Measurements from ENCODE around the gene CFHR5. TPM values are rescaled to one million over a fixed set of nuclear protein-coding genes. Genes with fewer than 3 reads are reported as not detected.

CFHR5 gene
- total and polyA plus RNA-seq, 2 donors (not counting 3 experiments of a cell fraction or from before 2014, with no cell fraction given): not detected

DNA sequence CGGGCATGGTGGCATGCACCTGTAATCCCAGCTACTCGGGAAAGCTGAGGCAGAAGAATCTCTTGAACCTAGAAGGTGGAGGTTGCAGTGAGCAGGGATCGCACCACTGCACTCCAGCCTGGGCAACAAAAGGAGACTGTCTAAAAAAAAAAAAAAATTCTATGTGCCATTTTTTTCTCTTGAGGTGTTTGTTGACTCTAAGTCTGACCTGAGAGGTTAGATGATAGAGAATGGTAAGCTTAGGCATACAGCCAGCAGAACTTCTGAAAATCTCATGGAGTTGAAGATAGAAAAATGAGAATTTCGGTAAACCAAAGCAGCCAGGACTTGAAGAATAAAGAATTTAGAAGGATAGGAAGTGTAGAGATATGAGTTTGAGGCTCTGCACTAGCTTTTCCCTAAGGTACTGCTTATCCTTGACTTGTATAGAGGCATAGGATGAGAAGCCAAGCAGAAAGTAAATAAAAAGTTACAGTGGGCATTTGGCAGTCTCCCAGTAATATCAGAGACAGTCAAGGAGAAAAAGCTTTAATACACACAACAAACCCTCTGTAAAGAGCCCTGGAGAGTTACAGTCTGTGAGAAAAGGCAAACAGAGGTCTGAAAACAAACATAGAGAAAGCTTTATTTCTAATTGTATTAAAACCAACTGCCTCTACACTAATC, 65.5 kb downstream of the CFHR5 start:
- intact Hi-C loops (cut with micrococcal nuclease) (no loop called here), dilution Hi-C loops (cut with MboI; ENCODE audit: extremely low pct_ligation_motif_present, low sequenced_read_pairs) (no loop called here)
- FAIRE-seq (no peak), DNase-seq (ENCODE audit: low read depth, low spot score) (no peak)
- POLR2A ChIA-PET: no interaction called here
- Histone ChIP-seq H2AFZ (ENCODE audit: low read depth, low read length) (no peak overlapping the region), H3K27me3 (ENCODE audit: control insufficient read depth in 2 of 2, insufficient read depth in 2 of 2, low read length in 2 of 2) (no peaks in the 10 kb centered on the region), H3K27ac (ENCODE audit: insufficient read depth, low read depth, low read length) (no peak overlapping the region), H3K9me3 (replicated peaks; ENCODE audit: control insufficient read depth, insufficient read depth, low read length) (no peaks in the 10 kb centered on the region), H3K9me1 (replicated peaks; ENCODE audit: control insufficient read depth, extremely low read depth, insufficient read depth, low read length) (no peaks in the 10 kb centered on the region), H4K20me1 (replicated peaks; ENCODE audit: control insufficient read depth, extremely low read depth, insufficient read depth, low read length) (no peaks in the 10 kb centered on the region), H3K4me3 (replicated peaks in 1 of 3; ENCODE audit: insufficient read depth in 1 of 3, low read depth in 1 of 3, low read length in 3 of 3) (no peak overlapping the region), H3K4me1 (ENCODE audit: control insufficient read depth, extremely low read depth, insufficient read depth, low read length) (no peaks in the 10 kb centered on the region), H3K36me3 (ENCODE audit: control insufficient read depth in 2 of 2, extremely low read depth in 1 of 2, insufficient read depth in 2 of 2, low read length in 2 of 2) (no peaks in the 10 kb centered on the region), H3K4me2 (ENCODE audit: insufficient read depth, low read length) (no peak overlapping the region), H3K79me2 (ENCODE audit: control insufficient read depth, insufficient read depth, low read length) (no peaks in the 10 kb centered on the region), H3K9ac (replicated peaks; ENCODE audit: extremely low read depth, insufficient read depth, low read length) (no peak overlapping the region)
- TF ChIP-seq POLR2A (IDR thresholded peaks at IDR 0.05; ENCODE audit: low read depth, low read length) (no peak), POLR2AphosphoS5 (IDR thresholded peaks at IDR 0.05; ENCODE audit: insufficient read depth, low read depth, low read length) (no peak), FOS (IDR thresholded peaks at IDR 0.05; ENCODE audit: borderline replicate concordance, insufficient read depth, low read length) (no peak), MYC (IDR thresholded peaks at IDR 0.05; ENCODE audit: low read depth, low read length) (no peak), JUN (IDR thresholded peaks at IDR 0.05; ENCODE audit: borderline replicate concordance, insufficient read depth, insufficient read length, low read depth) (no peak), EZH2 (IDR thresholded peaks at IDR 0.05; ENCODE audit: borderline replicate concordance, low read depth, low read length, severe bottlenecking) (no peak), GATA2 (IDR thresholded peaks at IDR 0.05; ENCODE audit: insufficient read depth, insufficient read length, low read depth, low read length) (no peak)
- TF ChIP-seq, protein P1, sequence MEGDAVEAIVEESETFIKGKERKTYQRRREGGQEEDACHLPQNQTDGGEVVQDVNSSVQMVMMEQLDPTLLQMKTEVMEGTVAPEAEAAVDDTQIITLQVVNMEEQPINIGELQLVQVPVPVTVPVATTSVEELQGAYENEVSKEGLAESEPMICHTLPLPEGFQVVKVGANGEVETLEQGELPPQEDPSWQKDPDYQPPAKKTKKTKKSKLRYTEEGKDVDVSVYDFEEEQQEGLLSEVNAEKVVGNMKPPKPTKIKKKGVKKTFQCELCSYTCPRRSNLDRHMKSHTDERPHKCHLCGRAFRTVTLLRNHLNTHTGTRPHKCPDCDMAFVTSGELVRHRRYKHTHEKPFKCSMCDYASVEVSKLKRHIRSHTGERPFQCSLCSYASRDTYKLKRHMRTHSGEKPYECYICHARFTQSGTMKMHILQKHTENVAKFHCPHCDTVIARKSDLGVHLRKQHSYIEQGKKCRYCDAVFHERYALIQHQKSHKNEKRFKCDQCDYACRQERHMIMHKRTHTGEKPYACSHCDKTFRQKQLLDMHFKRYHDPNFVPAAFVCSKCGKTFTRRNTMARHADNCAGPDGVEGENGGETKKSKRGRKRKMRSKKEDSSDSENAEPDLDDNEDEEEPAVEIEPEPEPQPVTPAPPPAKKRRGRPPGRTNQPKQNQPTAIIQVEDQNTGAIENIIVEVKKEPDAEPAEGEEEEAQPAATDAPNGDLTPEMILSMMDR (IDR thresholded peaks at IDR 0.05; ENCODE audit: extremely low read depth in 1 of 2, insufficient read depth in 1 of 2, low read depth in 1 of 2, low read length in 2 of 2): no peak
- TF ChIP-seq, protein P2, sequence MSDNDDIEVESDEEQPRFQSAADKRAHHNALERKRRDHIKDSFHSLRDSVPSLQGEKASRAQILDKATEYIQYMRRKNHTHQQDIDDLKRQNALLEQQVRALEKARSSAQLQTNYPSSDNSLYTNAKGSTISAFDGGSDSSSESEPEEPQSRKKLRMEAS (IDR thresholded peaks at IDR 0.05; ENCODE audit: insufficient read depth, insufficient read length): no peak
- CTCF ChIA-PET: interaction anchor here (1.0 kb wide), 1 partner anchor 58 kb away, joined by 3 read pairs; no protein-coding TSS in a partner anchor
- no TSS peak for BruUV-seq (replicated peaks)
